GM23338 (cell line): ENCODE measurements around the gene JAKMIP1. TPM values are rescaled to one million over a fixed set of nuclear protein-coding genes. Genes with fewer than 3 reads are reported as not detected.

Experiments
- CREB1 ChIP-seq: fragments of 250-450 bp; sonication (Bioruptor Pico); IDR thresholded peaks from 2 replicates; pipeline ENCODE4 v1.5.0; 2020; ENCODE audit warnings: low read depth, mild to moderate bottlenecking, moderate library complexity
- EZH2 ChIP-seq: fragments of 200-600 bp; sonication (generic); IDR thresholded peaks from one replicate; pipeline ENCODE4 v1.8.0; 2017; ENCODE audit warnings: antibody characterized with exemption, mild to moderate bottlenecking, low read depth; ENCODE audit not compliant: unreplicated experiment
- NANOG ChIP-seq: IDR thresholded peaks from 2 replicates; pipeline ENCODE4 v1.6.1; 2016; ENCODE audit warnings: antibody characterized with exemption, borderline replicate concordance
- STAT1 ChIP-seq: IDR thresholded peaks from one replicate; pipeline ENCODE4 v1.6.1; 2016; ENCODE audit warnings: antibody characterized with exemption; ENCODE audit not compliant: unreplicated experiment
- polyA plus RNA-seq: library from polyadenylated mRNA; unstranded; fragments of >200 nt; fragmentation: Nextera tagmentation; extraction: Ambion mirVana; gene quantifications from 2 replicates; pipeline ENCODE4 v1.2.1, GENCODE V29; 2016
- total RNA-seq: library from RNA; depleted of rRNA; stranded (reverse); fragments of >200 nt; shearing (Covaris generic); gene quantifications from 2 replicates; pipeline ENCODE4 v1.2.3, GENCODE V29; 2014
- TF ChIP-seq, protein P1 (sequence below): fragments of 250-450 bp; sonication (Bioruptor Pico); IDR thresholded peaks from 2 replicates; pipeline ENCODE4 v1.5.0; 2020; ENCODE audit warnings: mild to moderate bottlenecking, moderate library complexity
- TF ChIP-seq, protein P2 (sequence below): IDR thresholded peaks from 2 replicates; pipeline ENCODE4 v1.6.1; 2016; ENCODE audit warnings: antibody characterized with exemption
- TF ChIP-seq, protein P3 (sequence below), 2 experiments: fragments of 200-600 bp in 1 of 2; sonication (generic) in 1 of 2; conservative IDR thresholded peaks; 2 replicates each; pipeline versions ENCODE4 v1.5.1 to v1.6.1; 2016 to 2017; ENCODE audit warnings: antibody characterized with exemption in 2 of 2, low read depth in 2 of 2, mild to moderate bottlenecking in 2 of 2, moderate library complexity in 1 of 2

The JAKMIP1 gene
- total and polyA plus RNA-seq, 2 experiments from 2014 or later: 4.6 to 5.1 TPM

DNA sequence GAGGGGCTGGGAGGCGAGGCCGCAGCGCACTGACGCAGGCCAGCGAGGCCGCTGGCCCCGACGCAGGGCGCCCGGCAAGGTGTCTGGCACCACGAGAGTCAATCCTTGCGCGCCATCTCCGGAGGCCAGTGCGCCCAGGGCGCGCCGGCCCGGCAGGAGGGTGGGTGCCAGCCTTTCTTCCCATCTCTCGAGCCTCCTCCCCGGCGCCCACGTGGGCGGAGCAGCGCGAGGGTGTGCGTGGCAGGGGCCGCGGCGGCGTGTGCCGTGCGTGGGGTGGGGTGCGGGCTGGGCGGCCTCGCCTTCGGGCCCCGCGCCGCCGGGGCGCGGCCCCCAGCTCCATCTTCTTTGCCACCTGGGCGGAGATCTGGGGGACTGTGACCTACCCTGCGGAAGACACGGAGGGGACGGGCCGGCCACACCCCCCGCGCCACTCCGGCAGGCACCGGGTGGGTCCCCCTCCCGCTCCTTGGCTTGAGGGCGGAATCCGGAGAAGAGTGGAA lies 877 bp downstream of the JAKMIP1 start (continued):
- TF ChIP-seq, protein P1, sequence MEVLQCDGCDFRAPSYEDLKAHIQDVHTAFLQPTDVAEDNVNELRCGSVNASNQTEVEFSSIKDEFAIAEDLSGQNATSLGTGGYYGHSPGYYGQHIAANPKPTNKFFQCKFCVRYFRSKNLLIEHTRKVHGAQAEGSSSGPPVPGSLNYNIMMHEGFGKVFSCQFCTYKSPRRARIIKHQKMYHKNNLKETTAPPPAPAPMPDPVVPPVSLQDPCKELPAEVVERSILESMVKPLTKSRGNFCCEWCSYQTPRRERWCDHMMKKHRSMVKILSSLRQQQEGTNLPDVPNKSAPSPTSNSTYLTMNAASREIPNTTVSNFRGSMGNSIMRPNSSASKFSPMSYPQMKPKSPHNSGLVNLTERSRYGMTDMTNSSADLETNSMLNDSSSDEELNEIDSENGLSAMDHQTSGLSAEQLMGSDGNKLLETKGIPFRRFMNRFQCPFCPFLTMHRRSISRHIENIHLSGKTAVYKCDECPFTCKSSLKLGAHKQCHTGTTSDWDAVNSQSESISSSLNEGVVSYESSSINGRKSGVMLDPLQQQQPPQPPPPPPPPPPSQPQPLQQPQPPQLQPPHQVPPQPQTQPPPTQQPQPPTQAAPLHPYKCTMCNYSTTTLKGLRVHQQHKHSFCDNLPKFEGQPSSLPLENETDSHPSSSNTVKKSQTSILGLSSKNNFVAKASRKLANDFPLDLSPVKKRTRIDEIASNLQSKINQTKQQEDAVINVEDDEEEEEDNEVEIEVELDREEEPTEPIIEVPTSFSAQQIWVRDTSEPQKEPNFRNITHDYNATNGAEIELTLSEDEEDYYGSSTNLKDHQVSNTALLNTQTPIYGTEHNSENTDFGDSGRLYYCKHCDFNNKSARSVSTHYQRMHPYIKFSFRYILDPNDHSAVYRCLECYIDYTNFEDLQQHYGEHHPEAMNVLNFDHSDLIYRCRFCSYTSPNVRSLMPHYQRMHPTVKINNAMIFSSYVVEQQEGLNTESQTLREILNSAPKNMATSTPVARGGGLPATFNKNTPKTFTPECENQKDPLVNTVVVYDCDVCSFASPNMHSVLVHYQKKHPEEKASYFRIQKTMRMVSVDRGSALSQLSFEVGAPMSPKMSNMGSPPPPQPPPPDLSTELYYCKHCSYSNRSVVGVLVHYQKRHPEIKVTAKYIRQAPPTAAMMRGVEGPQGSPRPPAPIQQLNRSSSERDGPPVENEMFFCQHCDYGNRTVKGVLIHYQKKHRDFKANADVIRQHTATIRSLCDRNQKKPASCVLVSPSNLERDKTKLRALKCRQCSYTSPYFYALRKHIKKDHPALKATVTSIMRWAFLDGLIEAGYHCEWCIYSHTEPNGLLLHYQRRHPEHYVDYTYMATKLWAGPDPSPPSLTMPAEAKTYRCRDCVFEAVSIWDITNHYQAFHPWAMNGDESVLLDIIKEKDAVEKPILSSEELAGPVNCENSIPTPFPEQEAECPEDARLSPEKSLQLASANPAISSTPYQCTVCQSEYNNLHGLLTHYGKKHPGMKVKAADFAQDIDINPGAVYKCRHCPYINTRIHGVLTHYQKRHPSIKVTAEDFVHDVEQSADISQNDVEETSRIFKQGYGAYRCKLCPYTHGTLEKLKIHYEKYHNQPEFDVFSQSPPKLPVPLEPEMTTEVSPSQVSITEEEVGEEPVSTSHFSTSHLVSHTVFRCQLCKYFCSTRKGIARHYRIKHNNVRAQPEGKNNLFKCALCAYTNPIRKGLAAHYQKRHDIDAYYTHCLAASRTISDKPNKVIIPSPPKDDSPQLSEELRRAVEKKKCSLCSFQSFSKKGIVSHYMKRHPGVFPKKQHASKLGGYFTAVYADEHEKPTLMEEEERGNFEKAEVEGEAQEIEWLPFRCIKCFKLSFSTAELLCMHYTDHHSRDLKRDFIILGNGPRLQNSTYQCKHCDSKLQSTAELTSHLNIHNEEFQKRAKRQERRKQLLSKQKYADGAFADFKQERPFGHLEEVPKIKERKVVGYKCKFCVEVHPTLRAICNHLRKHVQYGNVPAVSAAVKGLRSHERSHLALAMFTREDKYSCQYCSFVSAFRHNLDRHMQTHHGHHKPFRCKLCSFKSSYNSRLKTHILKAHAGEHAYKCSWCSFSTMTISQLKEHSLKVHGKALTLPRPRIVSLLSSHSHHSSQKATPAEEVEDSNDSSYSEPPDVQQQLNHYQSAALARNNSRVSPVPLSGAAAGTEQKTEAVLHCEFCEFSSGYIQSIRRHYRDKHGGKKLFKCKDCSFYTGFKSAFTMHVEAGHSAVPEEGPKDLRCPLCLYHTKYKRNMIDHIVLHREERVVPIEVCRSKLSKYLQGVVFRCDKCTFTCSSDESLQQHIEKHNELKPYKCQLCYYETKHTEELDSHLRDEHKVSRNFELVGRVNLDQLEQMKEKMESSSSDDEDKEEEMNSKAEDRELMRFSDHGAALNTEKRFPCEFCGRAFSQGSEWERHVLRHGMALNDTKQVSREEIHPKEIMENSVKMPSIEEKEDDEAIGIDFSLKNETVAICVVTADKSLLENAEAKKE: no peak
- TF ChIP-seq, protein P2, sequence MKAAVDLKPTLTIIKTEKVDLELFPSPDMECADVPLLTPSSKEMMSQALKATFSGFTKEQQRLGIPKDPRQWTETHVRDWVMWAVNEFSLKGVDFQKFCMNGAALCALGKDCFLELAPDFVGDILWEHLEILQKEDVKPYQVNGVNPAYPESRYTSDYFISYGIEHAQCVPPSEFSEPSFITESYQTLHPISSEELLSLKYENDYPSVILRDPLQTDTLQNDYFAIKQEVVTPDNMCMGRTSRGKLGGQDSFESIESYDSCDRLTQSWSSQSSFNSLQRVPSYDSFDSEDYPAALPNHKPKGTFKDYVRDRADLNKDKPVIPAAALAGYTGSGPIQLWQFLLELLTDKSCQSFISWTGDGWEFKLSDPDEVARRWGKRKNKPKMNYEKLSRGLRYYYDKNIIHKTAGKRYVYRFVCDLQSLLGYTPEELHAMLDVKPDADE: no peak
- no peak for TF ChIP-seq EZH2
- no peak for TF ChIP-seq STAT1
- TF ChIP-seq, protein P3, sequence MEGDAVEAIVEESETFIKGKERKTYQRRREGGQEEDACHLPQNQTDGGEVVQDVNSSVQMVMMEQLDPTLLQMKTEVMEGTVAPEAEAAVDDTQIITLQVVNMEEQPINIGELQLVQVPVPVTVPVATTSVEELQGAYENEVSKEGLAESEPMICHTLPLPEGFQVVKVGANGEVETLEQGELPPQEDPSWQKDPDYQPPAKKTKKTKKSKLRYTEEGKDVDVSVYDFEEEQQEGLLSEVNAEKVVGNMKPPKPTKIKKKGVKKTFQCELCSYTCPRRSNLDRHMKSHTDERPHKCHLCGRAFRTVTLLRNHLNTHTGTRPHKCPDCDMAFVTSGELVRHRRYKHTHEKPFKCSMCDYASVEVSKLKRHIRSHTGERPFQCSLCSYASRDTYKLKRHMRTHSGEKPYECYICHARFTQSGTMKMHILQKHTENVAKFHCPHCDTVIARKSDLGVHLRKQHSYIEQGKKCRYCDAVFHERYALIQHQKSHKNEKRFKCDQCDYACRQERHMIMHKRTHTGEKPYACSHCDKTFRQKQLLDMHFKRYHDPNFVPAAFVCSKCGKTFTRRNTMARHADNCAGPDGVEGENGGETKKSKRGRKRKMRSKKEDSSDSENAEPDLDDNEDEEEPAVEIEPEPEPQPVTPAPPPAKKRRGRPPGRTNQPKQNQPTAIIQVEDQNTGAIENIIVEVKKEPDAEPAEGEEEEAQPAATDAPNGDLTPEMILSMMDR (conservative IDR thresholded peaks at IDR 0.05; ENCODE audit: low read depth in 2 of 2): no peak
- TF ChIP-seq NANOG: no peak
- no peak for TF ChIP-seq CREB1 (CRISPR knock-in tag)
